Endothelial cell of umbilical vein (primary cell): ENCODE results near the gene CRY1. TPM values are rescaled to one million over a fixed set of nuclear protein-coding genes. Genes with fewer than 3 reads are reported as not detected.

Experiments
- BruUV-seq: library from RNA; stranded (reverse); fragments of 400-500 nt; replicated peaks from 2 replicates; lab custom pipeline; 2021; lab: Mats Ljungman, UMichigan
- CTCF ChIA-PET: fragments of 300-600, 350-600 bp; sonication (Branson Sonifier 250); formaldehyde crosslinking; loops from one replicate; lab custom pipeline; 2021; ENCODE audit warnings: antibody characterized with exemption, inconsistent platforms; lab: Charles Lee
- POLR2A ChIA-PET: fragments of 300-600, 350-600 bp; sonication (Branson Sonifier 250); formaldehyde crosslinking; loops from one replicate; lab custom pipeline; 2021; ENCODE audit warnings: antibody characterized with exemption, inconsistent platforms; lab: Charles Lee
- DNase-seq: peaks from one replicate; pipeline ENCODE4 v3.0.0-alpha.2; 2011; ENCODE audit warnings: low read depth, low spot score
- FAIRE-seq: peaks from 2 replicates; lab custom pipeline; 2011; peaks lifted over from hg19 to GRCh38; lab: Jason Lieb, UNC
- H2AFZ ChIP-seq: 2 replicates; pipeline ENCODE4 v1.6.0; 2012; ENCODE audit warnings: low read depth, low read length, control low read depth, inconsistent platforms
- H3K27ac ChIP-seq: 2 replicates; pipeline ENCODE4 v1.5.1; 2011; ENCODE audit warnings: low read depth, mild to moderate bottlenecking, control low read depth, low read length, moderate library complexity; ENCODE audit not compliant: insufficient read depth
- H3K27me3 ChIP-seq, 2 experiments: 2 replicates each; pipeline versions ENCODE4 v1.6.0 to v1.6.1; 2011; ENCODE audit warnings: low read length in 2 of 2, mixed read lengths in 1 of 2; ENCODE audit not compliant: control insufficient read depth in 2 of 2, insufficient read depth in 2 of 2
- H3K36me3 ChIP-seq, 2 experiments: 2 replicates in 1 of 2; 3 replicates in 1 of 2; pipeline ENCODE4 v1.5.1; 2011; ENCODE audit warnings: low read length in 2 of 2, mild to moderate bottlenecking in 1 of 2, moderate library complexity in 1 of 2; ENCODE audit not compliant: control insufficient read depth in 2 of 2, insufficient read depth in 2 of 2; ENCODE audit errors: extremely low read depth in 1 of 2
- H3K4me1 ChIP-seq: 3 replicates; pipeline ENCODE4 v1.5.1; 2011; ENCODE audit warnings: mild to moderate bottlenecking, low read length; ENCODE audit not compliant: control insufficient read depth, insufficient read depth; ENCODE audit errors: extremely low read depth
- H3K4me2 ChIP-seq: 2 replicates; pipeline ENCODE4 v1.6.1; 2011; ENCODE audit warnings: low read length, control low read depth, mixed read lengths; ENCODE audit not compliant: insufficient read depth
- H3K4me3 ChIP-seq, 3 experiments: fragments of 200-600 bp in 1 of 3; sonication (generic), shearing (Covaris generic) in 1 of 3; replicated peaks in 1 of 3; 2 replicates each; pipeline ENCODE4 v1.5.1; 2011 to 2016; ENCODE audit warnings: control low read depth in 3 of 3, low read length in 3 of 3, mild to moderate bottlenecking in 2 of 3, inconsistent platforms in 1 of 3, low read depth in 1 of 3, moderate library complexity in 1 of 3; ENCODE audit not compliant: insufficient read depth in 1 of 3
- H3K79me2 ChIP-seq: 2 replicates; pipeline ENCODE4 v1.6.0; 2012; ENCODE audit warnings: low read length, inconsistent platforms; ENCODE audit not compliant: control insufficient read depth, insufficient read depth
- H3K9ac ChIP-seq: replicated peaks from 2 replicates; pipeline ENCODE3; 2011; ENCODE audit warnings: low read length, control low read depth; ENCODE audit not compliant: insufficient read depth; ENCODE audit errors: extremely low read depth
- H3K9me1 ChIP-seq: replicated peaks from 3 replicates; pipeline ENCODE4 v1.6.0; 2011; ENCODE audit warnings: mild to moderate bottlenecking, low read length; ENCODE audit not compliant: control insufficient read depth, insufficient read depth; ENCODE audit errors: extremely low read depth
- H3K9me3 ChIP-seq: replicated peaks from 2 replicates; pipeline ENCODE4 v1.5.1; 2012; ENCODE audit warnings: low read length, inconsistent platforms; ENCODE audit not compliant: control insufficient read depth, insufficient read depth
- H4K20me1 ChIP-seq: replicated peaks from 2 replicates; pipeline ENCODE3; 2011; ENCODE audit warnings: mild to moderate bottlenecking, low read length; ENCODE audit not compliant: control insufficient read depth, insufficient read depth; ENCODE audit errors: extremely low read depth
- CTCF ChIP-seq, 2 donors: IDR thresholded peaks; 1 replicate in 1 of 2; 2 replicates in 1 of 2; pipeline ENCODE4 v1.5.1; 2011; ENCODE audit warnings: low read length in 2 of 2, mild to moderate bottlenecking in 2 of 2, moderate library complexity in 2 of 2, control low read depth in 1 of 2, inconsistent platforms in 1 of 2, low read depth in 1 of 2; ENCODE audit not compliant: insufficient read depth in 1 of 2; ENCODE audit errors: extremely low read depth in 1 of 2
- EZH2 ChIP-seq: IDR thresholded peaks from 2 replicates; pipeline ENCODE4 v1.6.1; 2012; ENCODE audit warnings: borderline replicate concordance, low read depth, mild to moderate bottlenecking, moderate library complexity, low read length, inconsistent platforms; ENCODE audit not compliant: severe bottlenecking
- FOS ChIP-seq: IDR thresholded peaks from 2 replicates; pipeline ENCODE4 v1.6.1; 2011; ENCODE audit warnings: mild to moderate bottlenecking, low read length, moderate library complexity, borderline replicate concordance; ENCODE audit not compliant: insufficient read depth
- GATA2 ChIP-seq: IDR thresholded peaks from 2 replicates; pipeline ENCODE4 v1.7.0; 2011; ENCODE audit warnings: low read depth, mild to moderate bottlenecking, moderate library complexity, mixed read lengths, low read length; ENCODE audit not compliant: insufficient read length, insufficient read depth
- JUN ChIP-seq: IDR thresholded peaks from 2 replicates; pipeline ENCODE4 v1.6.1; 2011; ENCODE audit warnings: borderline replicate concordance, low read depth; ENCODE audit not compliant: insufficient read length, insufficient read depth
- MAX ChIP-seq: IDR thresholded peaks from 2 replicates; pipeline ENCODE4 v1.6.1; 2011; ENCODE audit not compliant: insufficient read depth, insufficient read length
- MYC ChIP-seq: IDR thresholded peaks from one replicate; pipeline ENCODE4 v1.6.1; 2011; ENCODE audit warnings: mild to moderate bottlenecking, low read depth, low read length
- POLR2A ChIP-seq: IDR thresholded peaks from 2 replicates; pipeline ENCODE4 v1.6.1; 2012; ENCODE audit warnings: low read depth, mild to moderate bottlenecking, control low read depth, low read length
- POLR2AphosphoS5 ChIP-seq: IDR thresholded peaks from 2 replicates; pipeline ENCODE4 v1.6.1; 2012; ENCODE audit warnings: low read depth, mild to moderate bottlenecking, control low read depth, low read length, moderate library complexity; ENCODE audit not compliant: insufficient read depth
- dilution Hi-C: fragments of 300-500 bp; cut with MboI; formaldehyde crosslinking; loops from one replicate; pipeline ENCODE4 v1.15.0; 2019; ENCODE audit warnings: low sequenced_read_pairs; ENCODE audit not compliant: extremely low pct_ligation_motif_present
- intact Hi-C: fragments of 100-400 bp; cut with micrococcal nuclease; formaldehyde crosslinking; loops from one replicate; pipeline ENCODE4 v1.10.0; 2022
- polyA plus RNA-seq, 4 experiments: library from polyadenylated mRNA; depleted of rRNA in 3 of 4; stranded (reverse) in 3 of 4; unstranded in 1 of 4; fragments of >200 nt; gene quantifications; 2 replicates each; pipeline versions ENCODE4 v1.2.1 to v1.2.3, GENCODE V29; 2011 to 2012; ENCODE audit warnings: missing spikeins in 1 of 4
- total RNA-seq: library from RNA; stranded (reverse); gene quantifications from 2 replicates; pipeline ENCODE4 v1.2.3, GENCODE V29; 2021

CRY1 gene
- total and polyA plus RNA-seq, 2 donors (not counting 3 experiments of a cell fraction or from before 2014, with no cell fraction given), result 11.4 to 21.0 TPM

- intact Hi-C loops (no loop called here), dilution Hi-C loops (no loop called here)
- FAIRE-seq, result no peak
- POLR2A ChIA-PET, result no interaction called here
- Histone ChIP-seq H2AFZ (no peak overlapping the region), H3K4me2 (no peak overlapping the region), H4K20me1 (peaks cover 8% of the 10 kb centered on the region), H3K27me3 (no peaks in the 10 kb centered on the region), H3K9me3 (no peaks in the 10 kb centered on the region), H3K79me2 (peaks cover 1% of the 10 kb centered on the region), H3K4me1 (peaks cover 24% of the 10 kb centered on the region), H3K27ac (no peak overlapping the region), H3K9me1 (no peaks in the 10 kb centered on the region), H3K9ac (no peak overlapping the region), H3K36me3 (peaks cover 6 to 14% of the 10 kb centered on the region in 2 experiments), H3K4me3 (no peak overlapping the region)
- CTCF ChIA-PET, result interaction anchor here (3.1 kb wide), 1 partner anchor 19 kb away, joined by 10 read pairs; the partner anchor contains the start of gene TMEM263
- DNase-seq, result no peak
- no TSS peak for BruUV-seq
- no peak for TF ChIP-seq EZH2
- no peak for TF ChIP-seq CTCF (IDR thresholded peaks at IDR 0.05; ENCODE audit: extremely low read depth in 1 of 2, insufficient read depth in 1 of 2, low read depth in 1 of 2, low read length in 2 of 2)
- TF ChIP-seq GATA2, result no peak
- TF ChIP-seq FOS, result no peak
- no peak for TF ChIP-seq MYC
Measured at GRCh38 chr12:106975098-106975497, 118.3 kb downstream of the CRY1 start.

GRCh38 chr12:106974511-106974910 is 118.8 kb downstream of the CRY1 start:
- H3K9ac ChIP-seq, result no peak overlapping the region
- no peak overlapping the region for H2AFZ ChIP-seq
- dilution Hi-C loops, result no loop called here
- peaks cover 24% of the 10 kb centered on the region for H3K4me1 ChIP-seq
- ChIA-PET CTCF (no interaction called here), POLR2A (no interaction called here)
- no TSS peak for BruUV-seq
- H3K9me3 ChIP-seq, result no peaks in the 10 kb centered on the region
- H4K20me1 ChIP-seq, result peaks cover 8% of the 10 kb centered on the region
- H3K27me3 ChIP-seq, result no peaks in the 10 kb centered on the region
- no peak overlapping the region for H3K27ac ChIP-seq
- H3K9me1 ChIP-seq, result no peaks in the 10 kb centered on the region
- H3K4me3 ChIP-seq, result no peak overlapping the region
- no peak for FAIRE-seq
- peaks cover 1% of the 10 kb centered on the region for H3K79me2 ChIP-seq
- no peak for DNase-seq
- TF ChIP-seq POLR2AphosphoS5, result no peak
- no peak for TF ChIP-seq CTCF (IDR thresholded peaks at IDR 0.05; ENCODE audit: extremely low read depth in 1 of 2, insufficient read depth in 1 of 2, low read depth in 1 of 2, low read length in 2 of 2)
- no peak for TF ChIP-seq MYC
- TF ChIP-seq EZH2, result no peak
- no peak for TF ChIP-seq POLR2A
- no peak for TF ChIP-seq GATA2
- no peak for TF ChIP-seq MAX
- TF ChIP-seq FOS, result no peak
- no peak for TF ChIP-seq JUN
- intact Hi-C loops, result no loop called here
- peaks cover 6 to 14% of the 10 kb centered on the region in 2 experiments for H3K36me3 ChIP-seq
- H3K4me2 ChIP-seq, result no peak overlapping the region
